ENCODE results near the gene KDM6B.
"Not testable (repeated sequence)": the region's sequence is repeated elsewhere in the genome, so short reads cannot be mapped to it uniquely, and the experiment has no call there.

KDM6B gene

DNA sequence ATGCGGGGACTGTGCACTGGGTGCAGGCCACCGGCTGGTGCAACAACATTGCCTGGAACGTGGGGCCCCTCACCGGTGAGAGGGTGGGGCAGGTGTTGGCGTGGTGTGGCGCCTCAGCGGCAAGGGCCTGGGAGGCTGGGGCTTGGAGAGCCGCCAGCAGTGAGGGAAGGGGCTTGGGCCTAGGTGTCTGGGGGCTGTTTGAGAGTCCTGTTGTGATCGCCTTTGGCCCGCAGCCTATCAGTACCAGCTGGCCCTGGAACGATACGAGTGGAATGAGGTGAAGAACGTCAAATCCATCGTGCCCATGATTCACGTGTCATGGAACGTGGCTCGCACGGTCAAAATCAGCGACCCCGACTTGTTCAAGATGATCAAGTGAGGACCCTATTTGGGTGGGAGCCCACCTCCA lies 18.2 kb downstream of the KDM6B start:
- H3K4me3 Mint-ChIP-seq, result peak overlapping the region; percentile 60
- peak overlapping the region; percentile 79 for H3K27ac Mint-ChIP-seq
- H3K4me1 Mint-ChIP-seq, result peaks cover 48% of the 10 kb centered on the region
- no peaks in the 10 kb centered on the region for H3K9me3 Mint-ChIP-seq
- DNase-seq (ENCODE audit: low spot score in 2 of 2) (peak in 1 of 2 donors; percentile 51), ATAC-seq (no peak)
- H3K36me3 Mint-ChIP-seq, result no peaks in the 10 kb centered on the region

DNA sequence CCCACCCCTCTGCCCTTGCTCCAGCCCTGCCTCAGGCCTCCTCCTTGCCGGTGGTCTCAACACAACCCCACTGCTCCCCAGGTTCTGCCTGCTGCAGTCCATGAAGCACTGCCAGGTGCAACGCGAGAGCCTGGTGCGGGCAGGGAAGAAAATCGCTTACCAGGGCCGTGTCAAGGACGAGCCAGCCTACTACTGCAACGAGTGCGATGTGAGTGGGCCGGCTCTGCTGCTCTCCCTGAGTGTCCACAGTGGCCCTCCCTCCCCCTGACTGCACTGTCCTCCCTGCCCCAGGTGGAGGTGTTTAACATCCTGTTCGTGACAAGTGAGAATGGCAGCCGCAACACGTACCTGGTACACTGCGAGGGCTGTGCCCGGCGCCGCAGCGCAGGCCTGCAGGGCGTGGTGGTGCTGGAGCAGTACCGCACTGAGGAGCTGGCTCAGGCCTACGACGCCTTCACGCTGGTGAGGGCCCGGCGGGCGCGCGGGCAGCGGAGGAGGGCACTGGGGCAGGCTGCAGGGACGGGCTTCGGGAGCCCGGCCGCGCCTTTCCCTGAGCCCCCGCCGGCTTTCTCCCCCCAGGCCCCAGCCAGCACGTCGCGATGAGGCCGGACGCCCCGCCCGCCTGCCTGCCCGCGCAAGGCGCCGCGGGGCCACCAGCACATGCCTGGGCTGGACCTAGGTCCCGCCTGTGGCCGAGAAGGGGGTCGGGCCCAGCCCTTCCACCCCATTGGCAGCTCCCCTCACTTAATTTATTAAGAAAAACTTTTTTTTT lies 19.1 kb downstream of the KDM6B start:
- no peaks in the 10 kb centered on the region for H3K9me3 Mint-ChIP-seq
- H3K4me1 Mint-ChIP-seq, result peaks cover 42% of the 10 kb centered on the region
- no peak overlapping the region for H3K4me3 Mint-ChIP-seq
- DNase-seq (ENCODE audit: low spot score in 2 of 2) (peak in 1 of 2 donors; percentile 54), ATAC-seq (no peak)
- no peaks in the 10 kb centered on the region for H3K36me3 Mint-ChIP-seq
- H3K27ac Mint-ChIP-seq, result peak overlapping the region; percentile 79

GRCh38 chr17:7853691-7854038 lies 19.6 kb downstream of the KDM6B start:
- no peak overlapping the region for H3K27ac Mint-ChIP-seq
- H3K4me3 Mint-ChIP-seq, result no peak overlapping the region
- H3K9me3 Mint-ChIP-seq, result no peaks in the 10 kb centered on the region
- no peak for DNase-seq (ENCODE audit: low spot score in 2 of 2)
- no peak for ATAC-seq
- H3K4me1 Mint-ChIP-seq, result peaks cover 39% of the 10 kb centered on the region
- H3K36me3 Mint-ChIP-seq, result no peaks in the 10 kb centered on the region

DNA sequence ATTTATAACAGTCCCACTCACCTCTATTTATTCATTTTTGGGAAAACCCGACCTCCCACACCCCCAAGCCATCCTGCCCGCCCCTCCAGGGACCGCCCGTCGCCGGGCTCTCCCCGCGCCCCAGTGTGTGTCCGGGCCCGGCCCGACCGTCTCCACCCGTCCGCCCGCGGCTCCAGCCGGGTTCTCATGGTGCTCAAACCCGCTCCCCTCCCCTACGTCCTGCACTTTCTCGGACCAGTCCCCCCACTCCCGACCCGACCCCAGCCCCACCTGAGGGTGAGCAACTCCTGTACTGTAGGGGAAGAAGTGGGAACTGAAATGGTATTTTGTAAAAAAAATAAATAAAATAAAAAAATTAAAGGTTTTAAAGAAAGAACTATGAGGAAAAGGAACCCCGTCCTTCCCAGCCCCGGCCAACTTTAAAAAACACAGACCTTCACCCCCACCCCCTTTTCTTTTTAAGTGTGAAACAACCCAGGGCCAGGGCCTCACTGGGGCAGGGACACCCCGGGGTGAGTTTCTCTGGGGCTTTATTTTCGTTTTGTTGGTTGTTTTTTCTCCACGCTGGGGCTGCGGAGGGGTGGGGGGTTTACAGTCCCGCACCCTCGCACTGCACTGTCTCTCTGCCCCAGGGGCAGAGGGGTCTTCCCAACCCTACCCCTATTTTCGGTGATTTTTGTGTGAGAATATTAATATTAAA lies 20.2 kb downstream of the KDM6B start:
- DNase-seq (ENCODE audit: low spot score in 2 of 2) (no peak), ATAC-seq (no peak)
- Mint-ChIP-seq H3K9me3 (no peaks in the 10 kb centered on the region), H3K4me1 (peaks cover 39% of the 10 kb centered on the region), H3K27ac (no peak overlapping the region), H3K36me3 (peaks cover 4% of the 10 kb centered on the region), H3K4me3 (no peak overlapping the region)

GRCh38 chr17:7854851-7855659 lies 21.0 kb downstream of the KDM6B start, which contains the start of gene TMEM88:
Gene TMEM88 (plus strand): TSS chr17:7855066. CDS start chr17:7855075, 9 bp downstream.
- no peak within 1 kb of the TSS for H3K4me3 Mint-ChIP-seq
- peaks cover 7% of the 10 kb centered on the region for H3K36me3 Mint-ChIP-seq
- DNase-seq (ENCODE audit: low spot score in 2 of 2), result no peak
- H3K4me1 Mint-ChIP-seq, result peaks cover 32% of the 10 kb centered on the region
- no peaks in the 10 kb centered on the region for H3K9me3 Mint-ChIP-seq
- H3K27ac Mint-ChIP-seq, result no peak within 1 kb of the TSS
- ATAC-seq, result no peak

DNA sequence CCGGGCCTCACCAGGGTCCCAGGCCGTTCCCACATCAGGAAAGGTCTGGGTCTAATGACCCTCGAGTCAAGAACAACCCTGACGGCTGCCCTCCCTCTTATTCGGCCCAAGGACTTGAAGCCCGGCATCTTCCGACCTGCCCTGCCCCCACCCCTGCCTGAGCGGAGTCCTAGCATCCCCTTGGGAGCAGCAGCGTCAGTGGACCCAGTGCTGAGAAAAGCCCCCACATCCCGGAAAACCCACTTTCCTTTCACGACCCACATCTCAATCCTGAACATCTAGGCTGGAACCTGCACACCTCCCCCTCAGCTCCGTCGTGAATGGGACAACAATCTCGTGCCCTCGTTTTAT lies 21.6 kb downstream of the KDM6B start:
- Mint-ChIP-seq H3K36me3 (peaks cover 10% of the 10 kb centered on the region), H3K9me3 (no peaks in the 10 kb centered on the region), H3K4me3 (no peak overlapping the region), H3K27ac (no peak overlapping the region), H3K4me1 (peaks cover 26% of the 10 kb centered on the region)
- no peak for DNase-seq (ENCODE audit: low spot score in 2 of 2)
- ATAC-seq, result no peak

GRCh38 chr17:7856011-7856810 lies 22.2 kb downstream of the KDM6B start:
- Mint-ChIP-seq H3K4me1 (peaks cover 21% of the 10 kb centered on the region), H3K9me3 (no peaks in the 10 kb centered on the region), H3K4me3 (no peak overlapping the region), H3K27ac (no peak overlapping the region), H3K36me3 (peaks cover 16% of the 10 kb centered on the region)
- no peak for DNase-seq (ENCODE audit: low spot score in 2 of 2)
- no peak for ATAC-seq

DNA sequence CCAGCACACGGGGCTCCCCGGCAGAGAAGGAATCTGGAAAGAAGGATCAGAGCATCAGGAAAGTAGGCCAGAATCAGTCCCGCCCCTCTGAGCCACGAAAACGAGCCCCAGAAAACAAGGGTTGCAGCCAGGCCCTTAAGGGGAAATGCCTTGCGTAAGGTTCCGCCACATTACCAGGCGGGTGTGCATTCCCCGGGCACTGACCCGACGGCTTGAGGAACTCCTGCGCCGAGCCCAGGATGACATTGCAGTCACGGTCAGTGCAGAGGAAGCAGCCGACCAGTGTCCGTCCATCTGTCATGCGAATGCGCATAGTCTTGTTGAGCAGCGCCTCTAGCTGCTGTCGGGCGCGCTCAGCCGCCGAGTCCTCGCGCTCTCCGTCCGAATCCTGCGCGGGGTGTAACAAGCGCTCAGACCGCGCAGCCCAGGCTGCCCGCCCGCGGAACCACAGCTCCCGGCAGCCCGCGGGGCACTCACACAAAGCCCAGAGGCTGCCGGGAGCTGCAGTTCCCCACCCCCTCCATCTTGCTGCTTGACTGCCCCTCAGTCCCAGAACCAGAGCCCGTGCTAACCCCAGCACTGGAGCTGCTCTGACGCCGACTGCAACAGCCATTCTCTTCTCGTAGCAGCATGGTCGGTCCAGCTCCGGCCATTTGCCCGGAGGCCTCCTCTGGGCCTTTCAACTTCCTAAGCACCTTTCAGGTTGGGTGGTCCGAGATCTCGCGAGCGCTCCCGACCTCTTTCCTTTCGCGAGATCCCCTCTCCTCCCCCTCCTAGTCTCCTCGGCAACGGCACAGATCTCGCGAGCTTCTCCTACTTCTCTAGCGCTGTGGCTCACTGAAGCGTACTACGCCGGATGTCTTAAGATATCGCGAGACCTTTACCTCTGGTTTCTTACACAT lies 23.0 kb downstream of the KDM6B start, which contains the start of gene NAA38:
NAA38 (minus strand) TSS at position 749 of the 902 bp plus-strand sequence; CDS start at position 653, 96 bp downstream.
- peak; percentile 92 for ATAC-seq
- peak; percentile 85 to 96 for DNase-seq (ENCODE audit: low spot score in 2 of 2)
- peaks cover 24% of the 10 kb centered on the region for H3K36me3 Mint-ChIP-seq
- H3K4me3 Mint-ChIP-seq, result no peak within 1 kb of the TSS
- H3K9me3 Mint-ChIP-seq, result no peaks in the 10 kb centered on the region
- peaks cover 12% of the 10 kb centered on the region for H3K4me1 Mint-ChIP-seq
- no peak within 1 kb of the TSS for H3K27ac Mint-ChIP-seq

DNA sequence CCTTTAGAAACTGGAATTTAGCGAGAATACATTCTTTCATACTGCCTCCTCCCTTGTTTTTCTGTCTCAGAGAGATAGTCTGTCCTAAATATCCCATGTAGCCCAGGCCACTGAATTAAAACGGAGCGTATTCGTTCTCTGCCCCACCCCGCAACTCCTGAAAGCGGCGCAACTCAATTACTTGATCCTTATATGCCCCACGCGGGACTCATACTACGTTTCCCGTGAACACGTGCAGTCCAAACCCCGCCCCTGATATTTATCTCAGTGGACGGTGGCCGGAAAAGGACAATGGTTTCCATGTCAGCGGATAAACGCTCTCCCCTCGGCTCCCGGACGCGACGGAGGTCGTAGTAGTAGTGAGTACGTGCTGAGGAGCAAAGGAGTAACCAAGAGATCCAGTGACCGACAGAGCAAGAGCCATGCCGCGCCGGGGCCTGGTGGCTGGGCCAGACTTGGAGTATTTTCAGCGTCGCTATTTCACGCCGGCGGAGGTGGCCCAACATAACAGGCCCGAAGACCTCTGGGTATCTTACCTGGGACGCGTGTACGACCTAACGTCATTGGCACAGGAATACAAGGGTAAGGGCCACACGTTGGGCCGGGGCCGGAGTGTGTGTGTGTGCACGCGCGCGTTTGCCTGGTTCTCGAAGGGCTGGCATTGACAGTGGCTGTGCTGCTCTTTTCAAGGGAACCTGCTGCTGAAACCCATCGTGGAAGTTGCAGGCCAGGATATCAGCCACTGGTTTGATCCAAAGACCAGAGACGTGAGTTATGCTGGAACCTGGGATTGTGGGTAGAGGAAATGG lies 23.9 kb downstream of the KDM6B start, which contains the start of gene CYB5D1:
CYB5D1 (plus strand) TSS at position 291 of the 809 bp plus-strand sequence; CDS start at position 423, 132 bp downstream.
- peak; percentile 66 for ATAC-seq

DNA sequence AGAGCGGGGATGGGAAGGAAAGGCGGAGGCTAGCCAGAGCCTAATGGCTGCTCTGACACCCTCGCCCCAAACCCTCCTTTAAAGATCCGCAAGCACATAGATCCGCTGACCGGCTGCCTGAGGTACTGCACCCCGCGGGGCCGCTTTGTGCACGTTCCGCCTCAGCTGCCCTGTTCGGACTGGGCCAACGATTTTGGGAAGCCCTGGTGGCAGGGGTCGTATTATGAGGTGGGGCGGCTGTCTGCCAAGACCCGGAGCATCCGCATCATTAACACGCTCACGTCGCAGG lies 24.4 kb downstream of the KDM6B start:
- H3K4me1 Mint-ChIP-seq, result peaks cover 5% of the 10 kb centered on the region
- H3K4me3 Mint-ChIP-seq, result no peak overlapping the region
- ATAC-seq (no peak), DNase-seq (ENCODE audit: low spot score in 2 of 2) (no peak)
- H3K27ac Mint-ChIP-seq, result no peak overlapping the region
- no peaks in the 10 kb centered on the region for H3K9me3 Mint-ChIP-seq
- peaks cover 30% of the 10 kb centered on the region for H3K36me3 Mint-ChIP-seq

More for the DNA sequence above, 23.9 kb downstream of the KDM6B start, which contains the start of gene CYB5D1:
- no peak within 1 kb of the TSS for H3K27ac Mint-ChIP-seq
- no peaks in the 10 kb centered on the region for H3K9me3 Mint-ChIP-seq
- H3K4me1 Mint-ChIP-seq, result peaks cover 6% of the 10 kb centered on the region
- H3K4me3 Mint-ChIP-seq, result no peak within 1 kb of the TSS
- H3K36me3 Mint-ChIP-seq, result peaks cover 29% of the 10 kb centered on the region
- DNase-seq (ENCODE audit: low spot score in 2 of 2), result peak; percentile 67 to 94

DNA sequence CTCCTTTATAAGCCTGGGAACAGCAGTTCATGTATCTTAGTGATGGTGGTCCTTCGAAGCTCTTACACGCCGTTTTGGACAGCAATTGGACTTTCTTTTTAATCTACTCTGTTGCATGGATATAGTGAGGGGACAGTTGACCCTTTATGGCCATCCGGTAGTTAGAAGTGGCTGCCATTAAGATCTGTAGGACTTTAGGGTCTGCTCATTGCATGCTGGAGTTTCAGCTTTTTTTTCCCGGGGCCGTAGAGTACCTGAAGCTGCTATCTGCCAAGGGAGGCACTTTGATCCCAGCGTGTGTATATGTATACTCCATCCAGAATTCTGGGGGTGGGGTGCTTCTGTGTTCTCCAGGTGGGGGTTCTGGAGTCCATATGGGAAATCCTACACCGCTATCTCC lies 25.0 kb downstream of the KDM6B start:
- H3K4me1 Mint-ChIP-seq, result no peaks in the 10 kb centered on the region
- no peak for ATAC-seq
- H3K27ac Mint-ChIP-seq, result no peak overlapping the region
- DNase-seq (ENCODE audit: low spot score in 2 of 2), result no peak
- H3K4me3 Mint-ChIP-seq, result no peak overlapping the region
- H3K36me3 Mint-ChIP-seq, result peaks cover 30% of the 10 kb centered on the region
- H3K9me3 Mint-ChIP-seq, result no peaks in the 10 kb centered on the region

GRCh38 chr17:7862692-7863437 lies 28.8 kb downstream of the KDM6B start:
- Mint-ChIP-seq H3K27ac (no peak overlapping the region), H3K36me3 (peaks cover 54% of the 10 kb centered on the region), H3K4me3 (no peak overlapping the region), H3K4me1 (peaks cover 13% of the 10 kb centered on the region), H3K9me3 (no peaks in the 10 kb centered on the region)
- ATAC-seq (no peak), DNase-seq (ENCODE audit: low spot score in 2 of 2) (peak in 1 of 2 donors; percentile 64)

- H3K27ac Mint-ChIP-seq; H3K9me3 Mint-ChIP-seq; ATAC-seq; DNase-seq (ENCODE audit: low spot score in 2 of 2); H3K4me3 Mint-ChIP-seq: not testable (repeated sequence)
- peaks cover 51% of the 10 kb centered on the region for H3K36me3 Mint-ChIP-seq
- H3K4me1 Mint-ChIP-seq, result peaks cover 24% of the 10 kb centered on the region
Observed at GRCh38 chr17:7864384-7864783, 30.4 kb downstream of the KDM6B start.

All from stimulated activated effector memory CD8-positive, alpha-beta T cell treated with anti-CD3 and anti-CD28 coated beads, Interleukin-12 subunit alpha, Interleukin-12 subunit beta, amount 100 ng/mL, for 72 hours (primary cell).